Measurements from ENCODE around the gene OTUD7B. TPM values are rescaled to one million over a fixed set of nuclear protein-coding genes. Genes with fewer than 3 reads are reported as not detected.

The OTUD7B gene
- total RNA-seq, 4 donors from 2014 or later: 16.0 to 41.4 (median 30.0) TPM

GRCh38 chr1:149896575-149896974 is 114.0 kb downstream of the OTUD7B start:
- TF ChIP-seq CTCF (IDR thresholded peaks at IDR 0.05; ENCODE audit: low read depth): no peak

DNA sequence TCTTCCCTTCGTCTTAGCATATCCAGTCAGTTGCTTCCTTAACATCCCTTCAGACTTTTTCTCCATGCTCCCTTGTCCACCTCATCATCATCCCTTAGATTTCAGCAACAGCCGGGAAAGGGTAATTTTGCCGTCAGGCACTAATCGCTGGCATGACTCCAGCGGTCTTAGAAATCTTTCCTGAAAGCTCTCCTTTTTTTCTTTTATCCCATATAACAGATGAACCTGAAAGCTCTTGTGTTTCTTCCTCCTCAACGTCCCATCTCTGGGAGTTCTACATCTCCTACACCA is 121.6 kb downstream of the OTUD7B start:
- no peak for TF ChIP-seq CTCF (IDR thresholded peaks at IDR 0.05; ENCODE audit: low read depth)

GRCh38 chr1:149888247-149888998 is 122.1 kb downstream of the OTUD7B start:
- TF ChIP-seq CTCF (IDR thresholded peaks at IDR 0.05; ENCODE audit: low read depth): no peak

Other genes starting within 250 kb of the OTUD7B start
- gene FCGR1A, start 228.0 kb downstream of the OTUD7B start, total RNA-seq: 10 to 100 TPM in 1 of 4 donors, 1 to 10 TPM in 1, not detected in 2; 3.7 to 24.3 TPM
- 10 to 100 TPM; 19.7 to 31.6 (median 23.0) TPM for gene BOLA1, start 111.2 kb downstream of the OTUD7B start, total RNA-seq
- gene SV2A, start 92.9 kb downstream of the OTUD7B start, total RNA-seq: under 1 TPM in 3 of 4 donors, not detected in 1; 0.19 to 0.51 (median 0.22) TPM
- 10 to 100 TPM in 1 of 4 donors, 1 to 10 TPM in 3; 6.4 to 20.5 (median 7.8) TPM for gene SF3B4, start 82.9 kb downstream of the OTUD7B start, total RNA-seq
- gene MTMR11, start 73.8 kb downstream of the OTUD7B start, total RNA-seq: 10 to 100 TPM in 1 of 4 donors, 1 to 10 TPM in 3; 2.1 to 13.6 (median 3.7) TPM
- 10 to 100 TPM; 28.1 to 54.6 (median 38.4) TPM for gene VPS45, start 57.0 kb upstream of the OTUD7B start, total RNA-seq
- gene PLEKHO1, start 139.2 kb upstream of the OTUD7B start, total RNA-seq: 10 to 100 TPM; 24.8 to 60.2 (median 30.6) TPM
- 10 to 100 TPM; 15.1 to 25.4 (median 16.1) TPM for gene ANP32E, start 225.4 kb upstream of the OTUD7B start, total RNA-seq
- gene CA14, start 247.0 kb upstream of the OTUD7B start, total RNA-seq: not detected